Measurements from ENCODE around the gene NXPH4.
A peak's percentile ranks its signal among the peaks of the same experiment; 100 is the strongest.

DNA sequence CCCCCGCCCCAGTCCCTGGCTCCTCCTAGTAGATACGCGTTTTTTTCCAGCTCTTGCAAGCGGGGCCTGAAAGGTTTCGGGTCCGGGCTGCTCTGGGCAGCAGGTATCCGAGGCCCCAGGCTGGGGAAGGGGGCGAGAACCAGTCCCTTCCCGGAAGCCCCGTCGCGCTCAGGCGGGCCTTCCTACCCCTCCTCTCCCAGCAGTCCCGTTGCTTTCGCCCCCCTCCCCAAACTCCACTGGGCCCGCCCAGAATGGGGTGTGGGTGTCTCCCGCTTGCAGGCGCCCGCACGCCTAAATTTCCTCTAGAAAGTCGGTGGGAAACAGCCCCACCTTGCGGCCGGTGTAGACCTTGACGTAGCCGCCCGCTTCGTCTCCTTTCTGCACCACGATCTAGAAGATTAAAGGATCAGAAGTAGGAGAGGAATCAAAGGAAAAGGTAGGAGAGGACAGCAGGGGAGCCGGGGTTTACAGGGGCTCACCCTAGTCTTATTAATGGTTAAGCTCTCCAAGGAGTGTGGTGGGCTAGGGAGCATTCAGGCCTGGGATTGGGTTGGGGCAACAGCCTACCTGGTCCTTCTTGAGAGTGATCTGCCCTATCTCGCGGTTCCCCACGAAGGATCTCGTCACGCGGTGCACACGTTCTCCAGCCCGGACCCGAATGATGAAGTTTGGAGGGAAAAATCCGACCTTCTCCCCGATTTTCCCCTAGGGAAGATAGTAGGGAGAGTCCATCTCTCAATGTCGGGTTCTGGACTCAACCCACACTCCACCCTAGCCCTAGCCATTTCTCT lies 27.1 kb downstream of the NXPH4 start:
- TF ChIP-seq EZH2 (IDR thresholded peaks at IDR 0.05; ENCODE audit: borderline replicate concordance, low read depth, low read length, poor library complexity, severe bottlenecking), result no peak
- TF ChIP-seq, protein P1, sequence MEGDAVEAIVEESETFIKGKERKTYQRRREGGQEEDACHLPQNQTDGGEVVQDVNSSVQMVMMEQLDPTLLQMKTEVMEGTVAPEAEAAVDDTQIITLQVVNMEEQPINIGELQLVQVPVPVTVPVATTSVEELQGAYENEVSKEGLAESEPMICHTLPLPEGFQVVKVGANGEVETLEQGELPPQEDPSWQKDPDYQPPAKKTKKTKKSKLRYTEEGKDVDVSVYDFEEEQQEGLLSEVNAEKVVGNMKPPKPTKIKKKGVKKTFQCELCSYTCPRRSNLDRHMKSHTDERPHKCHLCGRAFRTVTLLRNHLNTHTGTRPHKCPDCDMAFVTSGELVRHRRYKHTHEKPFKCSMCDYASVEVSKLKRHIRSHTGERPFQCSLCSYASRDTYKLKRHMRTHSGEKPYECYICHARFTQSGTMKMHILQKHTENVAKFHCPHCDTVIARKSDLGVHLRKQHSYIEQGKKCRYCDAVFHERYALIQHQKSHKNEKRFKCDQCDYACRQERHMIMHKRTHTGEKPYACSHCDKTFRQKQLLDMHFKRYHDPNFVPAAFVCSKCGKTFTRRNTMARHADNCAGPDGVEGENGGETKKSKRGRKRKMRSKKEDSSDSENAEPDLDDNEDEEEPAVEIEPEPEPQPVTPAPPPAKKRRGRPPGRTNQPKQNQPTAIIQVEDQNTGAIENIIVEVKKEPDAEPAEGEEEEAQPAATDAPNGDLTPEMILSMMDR (conservative IDR thresholded peaks at IDR 0.05; ENCODE audit: low read depth, low read length), result peak; percentile 90

All from A673 (cell line).